NCI-H2029 treated with DMSO at 0.1 percent for 48 hours (cell line): ENCODE data around the gene SH3BP1.

Experiments
- DNase-seq: peaks from one replicate; lab custom pipeline; 2025; lab: John Stamatoyannopoulos, UW

The SH3BP1 gene

GRCh38 chr22:37616201-37617083 is 23.0 kb upstream of the SH3BP1 start:
- DNase-seq = no peak

GRCh38 chr22:37617431-37617830 is 22.0 kb upstream of the SH3BP1 start:
- DNase-seq = no peak

- no peak for DNase-seq
These were observed 21.3 kb upstream of the SH3BP1 start for GRCh38 chr22:37618072-37618656.

- no peak for DNase-seq
These were observed 20.8 kb upstream of the SH3BP1 start for GRCh38 chr22:37618674-37619073.

- DNase-seq = no peak
These were observed 19.5 kb upstream of the SH3BP1 start for GRCh38 chr22:37619991-37620390.

GRCh38 chr22:37621352-37621860 is 18.1 kb upstream of the SH3BP1 start:
- DNase-seq = no peak

- peak; percentile 7 for DNase-seq
These were observed 16.1 kb upstream of the SH3BP1 start for GRCh38 chr22:37623075-37624016.

- no peak for DNase-seq
These were observed 15.5 kb upstream of the SH3BP1 start for GRCh38 chr22:37624017-37624365.

- no peak for DNase-seq
These were observed 14.6 kb upstream of the SH3BP1 start for GRCh38 chr22:37624876-37625275.

GRCh38 chr22:37625737-37626136 is 13.7 kb upstream of the SH3BP1 start:
- DNase-seq = no peak

GRCh38 chr22:37626144-37626543 is 13.3 kb upstream of the SH3BP1 start:
- no peak for DNase-seq

GRCh38 chr22:37626556-37627075 is 12.9 kb upstream of the SH3BP1 start:
- no peak for DNase-seq

GRCh38 chr22:37627121-37627520 is 12.3 kb upstream of the SH3BP1 start:
- no peak for DNase-seq

- no peak for DNase-seq
These were observed 11.9 kb upstream of the SH3BP1 start for GRCh38 chr22:37627545-37627944.

- no peak for DNase-seq
These were observed 10.6 kb upstream of the SH3BP1 start for GRCh38 chr22:37628830-37629229.

- DNase-seq = no peak
These were observed 9.5 kb upstream of the SH3BP1 start for GRCh38 chr22:37629928-37630327.

- DNase-seq = no peak
These were observed 8.5 kb upstream of the SH3BP1 start for GRCh38 chr22:37630839-37631435.

- DNase-seq = no peak
These were observed 7.9 kb upstream of the SH3BP1 start for GRCh38 chr22:37631448-37632173.

GRCh38 chr22:37632174-37633088 is 7.0 kb upstream of the SH3BP1 start:
- DNase-seq = no peak

GRCh38 chr22:37633089-37633624 is 6.3 kb upstream of the SH3BP1 start:
- no peak for DNase-seq
